Endothelial cell of umbilical vein (primary cell): Measurements from ENCODE around the gene EMID1. TPM values are rescaled to one million over a fixed set of nuclear protein-coding genes. Genes with fewer than 3 reads are reported as not detected.

Source experiments
- BruUV-seq: library from RNA; stranded (reverse); fragments of 400-500 nt; replicated peaks from 2 replicates; lab custom pipeline; 2021; lab: Mats Ljungman, UMichigan
- CTCF ChIA-PET: fragments of 300-600, 350-600 bp; sonication (Branson Sonifier 250); formaldehyde crosslinking; loops from one replicate; lab custom pipeline; 2021; ENCODE audit warnings: antibody characterized with exemption, inconsistent platforms; lab: Charles Lee
- POLR2A ChIA-PET: fragments of 300-600, 350-600 bp; sonication (Branson Sonifier 250); formaldehyde crosslinking; loops from one replicate; lab custom pipeline; 2021; ENCODE audit warnings: antibody characterized with exemption, inconsistent platforms; lab: Charles Lee
- DNase-seq: peaks from one replicate; pipeline ENCODE4 v3.0.0-alpha.2; 2011; ENCODE audit warnings: low read depth, low spot score
- FAIRE-seq: peaks from 2 replicates; lab custom pipeline; 2011; peaks lifted over from hg19 to GRCh38; lab: Jason Lieb, UNC
- H2AFZ ChIP-seq: 2 replicates; pipeline ENCODE4 v1.6.0; 2012; ENCODE audit warnings: low read depth, low read length, control low read depth, inconsistent platforms
- H3K27ac ChIP-seq: 2 replicates; pipeline ENCODE4 v1.5.1; 2011; ENCODE audit warnings: low read depth, mild to moderate bottlenecking, control low read depth, low read length, moderate library complexity; ENCODE audit not compliant: insufficient read depth
- H3K27me3 ChIP-seq, 2 experiments: 2 replicates each; pipeline versions ENCODE4 v1.6.0 to v1.6.1; 2011; ENCODE audit warnings: low read length in 2 of 2, mixed read lengths in 1 of 2; ENCODE audit not compliant: control insufficient read depth in 2 of 2, insufficient read depth in 2 of 2
- H3K36me3 ChIP-seq, 2 experiments: 2 replicates in 1 of 2; 3 replicates in 1 of 2; pipeline ENCODE4 v1.5.1; 2011; ENCODE audit warnings: low read length in 2 of 2, mild to moderate bottlenecking in 1 of 2, moderate library complexity in 1 of 2; ENCODE audit not compliant: control insufficient read depth in 2 of 2, insufficient read depth in 2 of 2; ENCODE audit errors: extremely low read depth in 1 of 2
- H3K4me1 ChIP-seq: 3 replicates; pipeline ENCODE4 v1.5.1; 2011; ENCODE audit warnings: mild to moderate bottlenecking, low read length; ENCODE audit not compliant: control insufficient read depth, insufficient read depth; ENCODE audit errors: extremely low read depth
- H3K4me2 ChIP-seq: 2 replicates; pipeline ENCODE4 v1.6.1; 2011; ENCODE audit warnings: low read length, control low read depth, mixed read lengths; ENCODE audit not compliant: insufficient read depth
- H3K4me3 ChIP-seq, 3 experiments: fragments of 200-600 bp in 1 of 3; sonication (generic), shearing (Covaris generic) in 1 of 3; replicated peaks in 1 of 3; 2 replicates each; pipeline ENCODE4 v1.5.1; 2011 to 2016; ENCODE audit warnings: control low read depth in 3 of 3, low read length in 3 of 3, mild to moderate bottlenecking in 2 of 3, inconsistent platforms in 1 of 3, low read depth in 1 of 3, moderate library complexity in 1 of 3; ENCODE audit not compliant: insufficient read depth in 1 of 3
- H3K79me2 ChIP-seq: 2 replicates; pipeline ENCODE4 v1.6.0; 2012; ENCODE audit warnings: low read length, inconsistent platforms; ENCODE audit not compliant: control insufficient read depth, insufficient read depth
- H3K9ac ChIP-seq: replicated peaks from 2 replicates; pipeline ENCODE3; 2011; ENCODE audit warnings: low read length, control low read depth; ENCODE audit not compliant: insufficient read depth; ENCODE audit errors: extremely low read depth
- H3K9me1 ChIP-seq: replicated peaks from 3 replicates; pipeline ENCODE4 v1.6.0; 2011; ENCODE audit warnings: mild to moderate bottlenecking, low read length; ENCODE audit not compliant: control insufficient read depth, insufficient read depth; ENCODE audit errors: extremely low read depth
- H3K9me3 ChIP-seq: replicated peaks from 2 replicates; pipeline ENCODE4 v1.5.1; 2012; ENCODE audit warnings: low read length, inconsistent platforms; ENCODE audit not compliant: control insufficient read depth, insufficient read depth
- H4K20me1 ChIP-seq: replicated peaks from 2 replicates; pipeline ENCODE3; 2011; ENCODE audit warnings: mild to moderate bottlenecking, low read length; ENCODE audit not compliant: control insufficient read depth, insufficient read depth; ENCODE audit errors: extremely low read depth
- EZH2 ChIP-seq: IDR thresholded peaks from 2 replicates; pipeline ENCODE4 v1.6.1; 2012; ENCODE audit warnings: borderline replicate concordance, low read depth, mild to moderate bottlenecking, moderate library complexity, low read length, inconsistent platforms; ENCODE audit not compliant: severe bottlenecking
- FOS ChIP-seq: IDR thresholded peaks from 2 replicates; pipeline ENCODE4 v1.6.1; 2011; ENCODE audit warnings: mild to moderate bottlenecking, low read length, moderate library complexity, borderline replicate concordance; ENCODE audit not compliant: insufficient read depth
- GATA2 ChIP-seq: IDR thresholded peaks from 2 replicates; pipeline ENCODE4 v1.7.0; 2011; ENCODE audit warnings: low read depth, mild to moderate bottlenecking, moderate library complexity, mixed read lengths, low read length; ENCODE audit not compliant: insufficient read length, insufficient read depth
- JUN ChIP-seq: IDR thresholded peaks from 2 replicates; pipeline ENCODE4 v1.6.1; 2011; ENCODE audit warnings: borderline replicate concordance, low read depth; ENCODE audit not compliant: insufficient read length, insufficient read depth
- MYC ChIP-seq: IDR thresholded peaks from one replicate; pipeline ENCODE4 v1.6.1; 2011; ENCODE audit warnings: mild to moderate bottlenecking, low read depth, low read length
- POLR2A ChIP-seq: IDR thresholded peaks from 2 replicates; pipeline ENCODE4 v1.6.1; 2012; ENCODE audit warnings: low read depth, mild to moderate bottlenecking, control low read depth, low read length
- POLR2AphosphoS5 ChIP-seq: IDR thresholded peaks from 2 replicates; pipeline ENCODE4 v1.6.1; 2012; ENCODE audit warnings: low read depth, mild to moderate bottlenecking, control low read depth, low read length, moderate library complexity; ENCODE audit not compliant: insufficient read depth
- dilution Hi-C: fragments of 300-500 bp; cut with MboI; formaldehyde crosslinking; loops from one replicate; pipeline ENCODE4 v1.15.0; 2019; ENCODE audit warnings: low sequenced_read_pairs; ENCODE audit not compliant: extremely low pct_ligation_motif_present
- intact Hi-C: fragments of 100-400 bp; cut with micrococcal nuclease; formaldehyde crosslinking; loops from one replicate; pipeline ENCODE4 v1.10.0; 2022
- polyA plus RNA-seq, 4 experiments: library from polyadenylated mRNA; depleted of rRNA in 3 of 4; stranded (reverse) in 3 of 4; unstranded in 1 of 4; fragments of >200 nt; gene quantifications; 2 replicates each; pipeline versions ENCODE4 v1.2.1 to v1.2.3, GENCODE V29; 2011 to 2012; ENCODE audit warnings: missing spikeins in 1 of 4
- total RNA-seq: library from RNA; stranded (reverse); gene quantifications from 2 replicates; pipeline ENCODE4 v1.2.3, GENCODE V29; 2021
- TF ChIP-seq, protein P1 (sequence below): IDR thresholded peaks from 2 replicates; pipeline ENCODE4 v1.6.1; 2011; ENCODE audit not compliant: insufficient read depth, insufficient read length
- TF ChIP-seq, protein P2 (sequence below), 2 donors: IDR thresholded peaks; 1 replicate in 1 of 2; 2 replicates in 1 of 2; pipeline ENCODE4 v1.5.1; 2011; ENCODE audit warnings: low read length in 2 of 2, mild to moderate bottlenecking in 2 of 2, moderate library complexity in 2 of 2, control low read depth in 1 of 2, inconsistent platforms in 1 of 2, low read depth in 1 of 2; ENCODE audit not compliant: insufficient read depth in 1 of 2; ENCODE audit errors: extremely low read depth in 1 of 2

Gene EMID1
- total and polyA plus RNA-seq, 2 donors (not counting 3 experiments of a cell fraction or from before 2014, with no cell fraction given), result 0.51 to 0.75 TPM

DNA sequence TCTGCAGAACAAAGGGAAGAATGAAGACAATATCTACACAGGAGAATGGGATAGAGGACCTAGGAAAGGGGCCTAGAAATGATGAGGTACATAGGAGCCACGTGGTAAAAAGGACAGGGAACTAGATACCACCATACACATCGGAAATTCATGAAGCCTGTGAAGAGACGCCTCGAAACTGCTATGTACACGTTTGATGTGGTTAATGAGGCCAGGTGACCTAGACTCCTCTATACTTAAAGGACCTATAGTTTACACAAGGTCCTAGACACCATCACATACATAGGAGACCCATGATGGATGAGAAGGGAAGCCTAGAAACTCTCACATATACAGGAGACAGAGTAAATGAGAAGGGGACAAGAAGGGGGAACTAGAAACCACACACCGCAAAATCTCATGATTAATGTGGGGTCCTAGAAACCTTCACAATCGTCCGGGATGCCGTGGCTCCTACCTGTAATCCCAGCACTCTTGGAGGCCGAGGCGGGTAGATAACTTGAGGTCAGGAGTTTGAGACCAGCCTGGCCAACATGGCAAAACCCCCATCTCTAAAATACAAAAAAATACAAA is 38.3 kb downstream of the EMID1 start:
- POLR2A ChIA-PET, result no interaction called here
- CTCF ChIA-PET, result interaction anchor here (5.8 kb wide), 1 partner anchor 89 kb away, joined by 65 read pairs; no protein-coding TSS in a partner anchor

More for the DNA sequence above, 38.3 kb downstream of the EMID1 start:
- Histone ChIP-seq H3K79me2 (no peaks in the 10 kb centered on the region), H3K4me3 (no peak overlapping the region), H2AFZ (no peak overlapping the region), H3K36me3 (no peaks in the 10 kb centered on the region), H3K9me3 (no peaks in the 10 kb centered on the region), H3K27me3 (peaks cover 3 to 4% of the 10 kb centered on the region in 2 experiments), H3K9ac (no peak overlapping the region), H3K4me2 (no peak overlapping the region), H3K27ac (no peak overlapping the region), H3K4me1 (no peaks in the 10 kb centered on the region), H3K9me1 (no peaks in the 10 kb centered on the region), H4K20me1 (no peaks in the 10 kb centered on the region)
- no peak for TF ChIP-seq EZH2
- no peak for TF ChIP-seq MYC
- TF ChIP-seq FOS, result no peak
- no peak for TF ChIP-seq GATA2
- TF ChIP-seq, protein P1, sequence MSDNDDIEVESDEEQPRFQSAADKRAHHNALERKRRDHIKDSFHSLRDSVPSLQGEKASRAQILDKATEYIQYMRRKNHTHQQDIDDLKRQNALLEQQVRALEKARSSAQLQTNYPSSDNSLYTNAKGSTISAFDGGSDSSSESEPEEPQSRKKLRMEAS, result no peak
- TF ChIP-seq, protein P2, sequence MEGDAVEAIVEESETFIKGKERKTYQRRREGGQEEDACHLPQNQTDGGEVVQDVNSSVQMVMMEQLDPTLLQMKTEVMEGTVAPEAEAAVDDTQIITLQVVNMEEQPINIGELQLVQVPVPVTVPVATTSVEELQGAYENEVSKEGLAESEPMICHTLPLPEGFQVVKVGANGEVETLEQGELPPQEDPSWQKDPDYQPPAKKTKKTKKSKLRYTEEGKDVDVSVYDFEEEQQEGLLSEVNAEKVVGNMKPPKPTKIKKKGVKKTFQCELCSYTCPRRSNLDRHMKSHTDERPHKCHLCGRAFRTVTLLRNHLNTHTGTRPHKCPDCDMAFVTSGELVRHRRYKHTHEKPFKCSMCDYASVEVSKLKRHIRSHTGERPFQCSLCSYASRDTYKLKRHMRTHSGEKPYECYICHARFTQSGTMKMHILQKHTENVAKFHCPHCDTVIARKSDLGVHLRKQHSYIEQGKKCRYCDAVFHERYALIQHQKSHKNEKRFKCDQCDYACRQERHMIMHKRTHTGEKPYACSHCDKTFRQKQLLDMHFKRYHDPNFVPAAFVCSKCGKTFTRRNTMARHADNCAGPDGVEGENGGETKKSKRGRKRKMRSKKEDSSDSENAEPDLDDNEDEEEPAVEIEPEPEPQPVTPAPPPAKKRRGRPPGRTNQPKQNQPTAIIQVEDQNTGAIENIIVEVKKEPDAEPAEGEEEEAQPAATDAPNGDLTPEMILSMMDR (IDR thresholded peaks at IDR 0.05; ENCODE audit: extremely low read depth in 1 of 2, insufficient read depth in 1 of 2, low read depth in 1 of 2, low read length in 2 of 2), result no peak
- no peak for TF ChIP-seq POLR2A
- no peak for TF ChIP-seq JUN
- no peak for TF ChIP-seq POLR2AphosphoS5
- intact Hi-C loops, result loop anchor here (2.0 kb wide), 2 partner anchors 37 to 203 kb away; no protein-coding TSS in a partner anchor
- FAIRE-seq (no peak), DNase-seq (no peak)
- BruUV-seq, result no TSS peak
- dilution Hi-C loops, result no loop called here
